ENCODE measurements around the gene CXXC5. TPM values are rescaled to one million over a fixed set of nuclear protein-coding genes. Genes with fewer than 3 reads are reported as not detected.
"Not testable (repeated sequence)": the region's sequence is repeated elsewhere in the genome, so short reads cannot be mapped to it uniquely, and the experiment has no call there.

CXXC5 gene
- total RNA-seq, 1 experiment from 2014 or later, result 97.2 TPM

DNA sequence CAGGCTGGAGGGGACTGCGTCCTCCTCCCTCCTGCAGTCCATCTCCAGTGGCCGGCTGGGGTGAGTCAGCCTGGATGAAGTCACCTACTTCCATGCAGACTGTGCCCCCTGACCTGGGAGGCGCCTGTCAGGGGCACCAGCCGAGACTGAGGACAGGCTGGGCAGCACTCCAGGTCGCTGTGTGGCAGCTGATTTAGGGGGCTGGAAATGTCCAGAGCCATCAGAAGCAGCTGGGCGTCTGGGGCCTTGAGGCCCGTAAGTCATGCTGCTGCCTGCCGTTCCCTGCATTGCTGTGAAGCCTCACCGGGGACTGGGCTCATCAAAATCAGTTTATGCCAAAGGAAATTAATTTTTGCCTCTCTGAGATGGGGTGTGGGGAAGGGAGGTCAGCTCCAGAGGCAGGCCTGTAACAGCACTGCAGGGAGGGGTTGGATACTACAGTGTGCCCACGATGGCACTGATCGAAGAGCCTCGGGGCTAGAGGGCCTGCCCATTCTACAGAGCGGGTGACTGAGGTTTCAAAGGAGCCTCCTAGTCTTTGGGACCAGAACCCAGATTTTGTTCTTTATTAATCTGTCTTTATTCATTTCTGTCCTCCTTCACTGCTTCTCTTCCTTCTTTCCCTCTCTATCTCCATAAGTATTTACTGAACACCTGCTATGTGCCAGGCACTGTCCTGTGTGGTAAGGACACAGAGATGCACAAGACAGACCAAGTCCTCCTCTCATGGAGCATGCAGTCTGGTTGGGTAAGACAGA, 77.1 kb downstream of the CXXC5 start (continued):
- TF ChIP-seq CREM (CRISPR knock-in tag; IDR thresholded peaks at IDR 0.05) (no peak), ZNF416 (CRISPR knock-in tag; IDR thresholded peaks at IDR 0.05) (no peak)

DNA sequence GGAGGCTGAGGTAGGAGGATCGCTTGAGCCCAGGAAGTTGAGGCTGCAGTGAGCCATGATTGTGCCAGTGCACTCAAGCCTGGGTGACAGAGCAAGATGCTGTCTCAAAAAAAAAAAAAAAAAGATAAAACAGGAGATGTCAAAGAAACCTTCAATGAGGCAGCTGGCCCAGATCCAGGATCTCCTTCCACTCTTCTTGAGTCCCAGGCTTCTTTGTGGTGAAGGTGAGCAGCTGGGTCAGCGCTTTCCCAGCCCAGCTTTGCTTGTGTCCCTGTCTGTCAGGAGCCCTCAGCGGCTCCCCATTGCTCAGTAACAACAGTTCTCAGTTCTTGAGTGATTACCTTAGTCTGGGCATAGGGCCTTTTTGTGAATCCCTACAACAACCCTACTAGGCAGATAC, 78.1 kb downstream of the CXXC5 start:
- ChIA-PET CTCF (interaction anchor here (0.8 to 2.1 kb wide), 3 partner anchors 39 to 92 kb away, joined by 3 to 7 read pairs (median 7); no protein-coding TSS in a partner anchor), POLR2A (no interaction called here)
- TF ChIP-seq, protein P1, sequence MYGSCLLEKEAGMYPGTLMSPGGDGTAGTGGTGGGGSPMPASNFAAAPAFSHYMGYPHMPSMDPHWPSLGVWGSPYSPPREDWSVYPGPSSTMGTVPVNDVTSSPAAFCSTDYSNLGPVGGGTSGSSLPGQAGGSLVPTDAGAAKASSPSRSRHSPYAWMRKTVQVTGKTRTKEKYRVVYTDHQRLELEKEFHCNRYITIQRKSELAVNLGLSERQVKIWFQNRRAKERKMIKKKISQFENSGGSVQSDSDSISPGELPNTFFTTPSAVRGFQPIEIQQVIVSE (CRISPR knock-in tag; IDR thresholded peaks at IDR 0.05; ENCODE audit: borderline replicate concordance), result no peak
- TF ChIP-seq ZNF263 (CRISPR knock-in tag; IDR thresholded peaks at IDR 0.05; ENCODE audit: low read depth) (no peak), TEAD1 (CRISPR knock-in tag; IDR thresholded peaks at IDR 0.05) (no peak), IRF2 (CRISPR knock-in tag; IDR thresholded peaks at IDR 0.05; ENCODE audit: borderline replicate concordance, low read depth) (no peak)
- DNase-seq (ENCODE audit: low spot score), result no peak
- Mint-ChIP-seq H3K27me3 (ENCODE audit: low read depth) (no peaks in the 10 kb centered on the region; the same call in 1 of the 2 replicates), H3K27ac (no peak overlapping the region), H3K4me1 (no peaks in the 10 kb centered on the region), H3K36me3 (peaks cover 11% of the 10 kb centered on the region), H3K4me3 (no peak overlapping the region), H3K9me3 (no peaks in the 10 kb centered on the region)
- no peak for ATAC-seq

DNA sequence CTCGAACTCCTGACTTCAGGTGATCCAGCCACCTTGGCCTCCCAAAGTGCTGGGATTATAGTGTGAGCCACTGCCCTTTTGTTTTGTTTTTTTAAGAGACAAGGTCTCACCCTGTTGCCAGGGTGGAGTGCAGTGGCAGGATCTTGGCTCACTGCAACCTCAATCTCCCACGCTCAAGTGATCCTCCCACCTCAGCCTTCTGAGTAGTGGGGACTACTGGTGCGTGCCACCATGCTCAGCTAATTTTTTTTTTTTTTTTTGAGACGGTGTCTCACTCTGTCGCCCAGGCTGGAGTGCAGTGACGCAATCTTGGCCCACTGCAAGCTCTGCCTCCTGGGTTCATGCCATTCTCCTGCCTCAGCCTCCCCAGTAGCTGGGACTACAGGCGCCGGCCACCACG, 79.5 kb downstream of the CXXC5 start:
- H3K27me3 Mint-ChIP-seq (ENCODE audit: low read depth); H3K4me3 Mint-ChIP-seq; ATAC-seq; DNase-seq (ENCODE audit: low spot score); H3K27ac Mint-ChIP-seq; H3K9me3 Mint-ChIP-seq; H3K36me3 Mint-ChIP-seq; H3K4me1 Mint-ChIP-seq; POLR2A ChIA-PET: not testable (repeated sequence)
- CTCF ChIA-PET, result interaction anchor here (0.7 to 1.2 kb wide), 3 partner anchors 48 to 92 kb away, joined by 3 to 6 read pairs (median 3); no protein-coding TSS in a partner anchor

DNA sequence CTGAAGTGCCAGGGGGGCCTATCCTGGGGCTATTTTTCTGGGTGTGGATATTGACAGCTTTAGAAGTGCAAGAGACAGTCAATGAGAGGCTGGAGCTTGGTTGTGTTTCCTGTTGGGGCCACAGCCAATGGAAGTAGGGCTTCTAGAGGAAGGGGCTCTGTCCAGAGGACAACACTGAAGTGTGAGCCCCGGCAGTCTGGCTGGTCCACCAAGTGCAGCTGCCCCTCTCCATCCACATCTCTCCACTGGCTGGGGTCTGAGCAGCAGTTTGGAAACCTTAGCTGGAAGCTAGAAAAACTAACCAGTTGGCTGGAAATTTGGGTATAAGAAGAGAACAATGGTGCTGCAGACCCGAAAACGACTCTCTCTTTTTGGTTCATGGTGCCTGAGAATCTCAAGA, 83.1 kb downstream of the CXXC5 start:
- Mint-ChIP-seq H3K36me3 (no peaks in the 10 kb centered on the region), H3K4me3 (no peak overlapping the region), H3K9me3 (no peaks in the 10 kb centered on the region), H3K27me3 (ENCODE audit: low read depth) (no peaks in the 10 kb centered on the region), H3K4me1 (peaks cover 5% of the 10 kb centered on the region), H3K27ac (no peak overlapping the region)
- ATAC-seq (no peak), DNase-seq (ENCODE audit: low spot score) (no peak)
- ChIA-PET POLR2A (interaction anchor here (0.9 kb wide), 1 partner anchor 15 kb away, joined by 3 read pairs; no protein-coding TSS in a partner anchor), CTCF (interaction anchor here (0.6 to 2.8 kb wide), 8 partner anchors 9 to 1379 kb away, joined by 3 to 14 read pairs (median 3); partner anchors contain the start of gene KDM3B)
- TF ChIP-seq, protein P2, sequence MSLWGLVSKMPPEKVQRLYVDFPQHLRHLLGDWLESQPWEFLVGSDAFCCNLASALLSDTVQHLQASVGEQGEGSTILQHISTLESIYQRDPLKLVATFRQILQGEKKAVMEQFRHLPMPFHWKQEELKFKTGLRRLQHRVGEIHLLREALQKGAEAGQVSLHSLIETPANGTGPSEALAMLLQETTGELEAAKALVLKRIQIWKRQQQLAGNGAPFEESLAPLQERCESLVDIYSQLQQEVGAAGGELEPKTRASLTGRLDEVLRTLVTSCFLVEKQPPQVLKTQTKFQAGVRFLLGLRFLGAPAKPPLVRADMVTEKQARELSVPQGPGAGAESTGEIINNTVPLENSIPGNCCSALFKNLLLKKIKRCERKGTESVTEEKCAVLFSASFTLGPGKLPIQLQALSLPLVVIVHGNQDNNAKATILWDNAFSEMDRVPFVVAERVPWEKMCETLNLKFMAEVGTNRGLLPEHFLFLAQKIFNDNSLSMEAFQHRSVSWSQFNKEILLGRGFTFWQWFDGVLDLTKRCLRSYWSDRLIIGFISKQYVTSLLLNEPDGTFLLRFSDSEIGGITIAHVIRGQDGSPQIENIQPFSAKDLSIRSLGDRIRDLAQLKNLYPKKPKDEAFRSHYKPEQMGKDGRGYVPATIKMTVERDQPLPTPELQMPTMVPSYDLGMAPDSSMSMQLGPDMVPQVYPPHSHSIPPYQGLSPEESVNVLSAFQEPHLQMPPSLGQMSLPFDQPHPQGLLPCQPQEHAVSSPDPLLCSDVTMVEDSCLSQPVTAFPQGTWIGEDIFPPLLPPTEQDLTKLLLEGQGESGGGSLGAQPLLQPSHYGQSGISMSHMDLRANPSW (CRISPR knock-in tag; conservative IDR thresholded peaks at IDR 0.05; ENCODE audit: low read depth), result no peak
- TF ChIP-seq ZNF416 (CRISPR knock-in tag; IDR thresholded peaks at IDR 0.05), result no peak
- no peak for TF ChIP-seq NR2C2 (CRISPR knock-in tag; IDR thresholded peaks at IDR 0.05)
- TF ChIP-seq, protein P3, sequence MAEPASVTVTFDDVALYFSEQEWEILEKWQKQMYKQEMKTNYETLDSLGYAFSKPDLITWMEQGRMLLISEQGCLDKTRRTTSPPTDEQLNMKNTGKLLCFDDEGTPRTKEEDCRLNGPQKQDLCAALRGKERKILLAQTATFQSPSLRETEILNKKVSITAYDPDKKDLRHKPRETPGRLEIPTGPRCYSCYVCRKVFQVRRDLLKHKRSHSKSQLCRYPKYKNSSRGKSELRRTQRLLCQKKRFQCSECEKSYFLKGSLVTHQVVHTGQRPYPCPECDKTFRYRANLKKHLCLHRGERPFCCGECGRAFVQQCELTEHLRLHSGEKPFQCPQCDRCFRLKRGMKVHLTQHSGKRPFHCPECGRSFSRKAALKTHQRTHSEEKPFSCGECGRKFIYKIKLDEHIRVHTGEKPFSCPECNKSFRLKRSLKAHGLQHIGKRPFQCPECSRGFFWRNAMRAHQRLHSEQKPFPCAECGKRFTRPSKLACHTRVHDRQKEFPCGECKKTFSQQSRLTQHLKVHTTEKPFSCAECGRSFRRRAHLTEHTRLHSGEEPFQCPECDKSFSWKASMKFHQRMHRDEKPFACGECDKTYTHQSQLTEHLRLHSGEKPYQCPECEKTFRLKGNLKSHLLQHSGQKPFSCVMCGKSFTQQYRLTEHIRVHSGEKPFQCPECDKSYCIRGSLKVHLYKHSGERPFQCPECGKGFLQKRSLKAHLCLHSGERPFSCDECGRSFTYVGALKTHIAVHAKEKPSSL (CRISPR knock-in tag; conservative IDR thresholded peaks at IDR 0.05), result no peak
- TF ChIP-seq, protein P4, sequence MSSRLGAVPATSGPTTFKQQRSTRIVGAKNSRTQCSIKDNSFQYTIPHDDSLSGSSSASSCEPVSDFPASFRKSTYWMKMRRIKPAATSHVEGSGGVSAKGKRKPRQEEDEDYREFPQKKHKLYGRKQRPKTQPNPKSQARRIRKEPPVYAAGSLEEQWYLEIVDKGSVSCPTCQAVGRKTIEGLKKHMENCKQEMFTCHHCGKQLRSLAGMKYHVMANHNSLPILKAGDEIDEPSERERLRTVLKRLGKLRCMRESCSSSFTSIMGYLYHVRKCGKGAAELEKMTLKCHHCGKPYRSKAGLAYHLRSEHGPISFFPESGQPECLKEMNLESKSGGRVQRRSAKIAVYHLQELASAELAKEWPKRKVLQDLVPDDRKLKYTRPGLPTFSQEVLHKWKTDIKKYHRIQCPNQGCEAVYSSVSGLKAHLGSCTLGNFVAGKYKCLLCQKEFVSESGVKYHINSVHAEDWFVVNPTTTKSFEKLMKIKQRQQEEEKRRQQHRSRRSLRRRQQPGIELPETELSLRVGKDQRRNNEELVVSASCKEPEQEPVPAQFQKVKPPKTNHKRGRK (CRISPR knock-in tag; IDR thresholded peaks at IDR 0.05; ENCODE audit: borderline replicate concordance), result no peak
- TF ChIP-seq, protein P5, sequence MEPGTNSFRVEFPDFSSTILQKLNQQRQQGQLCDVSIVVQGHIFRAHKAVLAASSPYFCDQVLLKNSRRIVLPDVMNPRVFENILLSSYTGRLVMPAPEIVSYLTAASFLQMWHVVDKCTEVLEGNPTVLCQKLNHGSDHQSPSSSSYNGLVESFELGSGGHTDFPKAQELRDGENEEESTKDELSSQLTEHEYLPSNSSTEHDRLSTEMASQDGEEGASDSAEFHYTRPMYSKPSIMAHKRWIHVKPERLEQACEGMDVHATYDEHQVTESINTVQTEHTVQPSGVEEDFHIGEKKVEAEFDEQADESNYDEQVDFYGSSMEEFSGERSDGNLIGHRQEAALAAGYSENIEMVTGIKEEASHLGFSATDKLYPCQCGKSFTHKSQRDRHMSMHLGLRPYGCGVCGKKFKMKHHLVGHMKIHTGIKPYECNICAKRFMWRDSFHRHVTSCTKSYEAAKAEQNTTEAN (CRISPR knock-in tag; IDR thresholded peaks at IDR 0.05), result no peak
